T-helper 9 cell (primary cell): Measurements from ENCODE around the gene MIA.
"Not testable (repeated sequence)": the region's sequence is repeated elsewhere in the genome, so short reads cannot be mapped to it uniquely, and the experiment has no call there.

Experiments used
- DNase-seq: peaks from one replicate; pipeline ENCODE4 v3.0.0-alpha.2; 2020

MIA gene

DNA sequence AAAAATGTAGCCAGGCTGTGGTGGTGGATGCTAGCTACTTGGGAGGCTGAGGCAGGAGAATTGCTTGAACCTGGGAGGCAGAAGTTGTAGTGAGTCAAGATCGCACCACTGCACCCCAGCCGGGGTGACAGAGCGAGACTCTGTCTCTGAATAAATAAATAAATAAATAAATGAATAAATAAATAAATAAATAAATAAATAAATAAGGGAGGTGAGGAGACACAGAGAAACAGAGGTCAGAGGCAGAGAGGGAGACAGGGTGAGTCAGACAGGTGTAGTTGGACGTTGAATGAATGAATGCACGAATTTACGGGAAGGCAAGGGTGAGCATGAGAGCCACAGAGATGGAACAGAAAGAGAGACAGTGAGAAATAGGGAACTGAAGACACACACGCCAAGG is 5.8 kb downstream of the MIA start:
- no peak for DNase-seq

- no peak for DNase-seq
Measured at GRCh38 chr19:40783711-40784110, 8.4 kb downstream of the MIA start.

DNA sequence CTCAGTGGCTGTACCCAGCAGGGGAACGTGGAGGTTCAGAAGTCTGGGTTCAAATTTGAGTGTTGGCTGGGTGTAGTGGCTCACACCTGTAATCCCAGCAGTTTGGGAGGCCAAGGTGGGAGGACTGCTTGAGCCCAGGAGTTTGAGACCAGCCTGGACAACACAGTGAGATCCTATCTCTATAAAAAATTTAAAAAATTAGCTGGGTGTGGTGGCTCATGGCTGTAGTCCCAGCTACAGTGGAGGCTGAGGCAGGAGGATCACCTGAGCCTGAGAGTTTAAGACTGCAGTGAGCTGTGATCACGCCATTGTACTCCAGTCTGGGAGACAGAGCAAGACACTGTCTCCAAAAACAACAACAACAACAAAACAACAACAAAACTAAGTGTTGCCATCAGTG is 8.8 kb downstream of the MIA start:
- DNase-seq, result not testable (repeated sequence)

DNA sequence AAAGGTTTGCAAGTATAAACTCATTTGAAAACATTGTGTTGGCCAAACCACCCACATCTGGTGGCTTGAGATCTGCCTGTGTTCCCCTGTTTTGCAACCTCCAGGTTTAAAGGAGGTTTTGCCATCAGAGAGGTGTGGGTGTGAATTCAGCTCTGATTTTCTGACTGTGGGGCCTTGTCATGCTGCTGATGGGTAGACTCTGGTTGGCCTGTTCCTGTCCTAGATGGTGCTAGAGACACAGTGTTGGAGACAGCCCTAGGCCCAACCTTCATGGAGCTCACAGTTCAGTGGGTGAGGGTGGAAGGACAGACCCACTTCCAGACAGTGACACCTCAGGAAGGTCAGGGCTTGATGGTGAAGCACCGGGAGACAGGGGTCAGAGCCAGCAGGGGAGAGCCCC is 10.2 kb downstream of the MIA start:
- DNase-seq, result no peak

GRCh38 chr19:40786060-40787037 is 11.0 kb downstream of the MIA start:
- no peak for DNase-seq

DNA sequence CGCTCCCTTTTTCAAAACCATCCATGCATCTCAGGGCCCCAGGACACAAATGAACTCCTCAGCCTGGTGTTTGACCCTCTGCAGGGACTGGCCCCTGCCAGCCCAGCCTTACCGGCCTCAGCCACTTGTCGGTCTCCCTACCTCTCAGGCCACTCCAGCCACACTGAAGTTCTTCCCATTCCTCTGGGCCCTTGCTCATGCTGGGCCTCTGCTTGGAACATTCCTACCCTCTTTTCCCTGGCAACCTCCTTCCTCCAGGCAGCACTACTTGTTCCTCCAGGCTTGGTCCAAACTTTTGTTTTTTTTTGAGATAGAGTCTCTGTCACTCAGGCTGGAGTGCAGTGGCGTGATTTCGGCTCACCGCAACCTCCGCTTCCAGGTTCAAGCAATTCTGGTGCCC is 16.0 kb downstream of the MIA start:
- DNase-seq, result no peak

DNA sequence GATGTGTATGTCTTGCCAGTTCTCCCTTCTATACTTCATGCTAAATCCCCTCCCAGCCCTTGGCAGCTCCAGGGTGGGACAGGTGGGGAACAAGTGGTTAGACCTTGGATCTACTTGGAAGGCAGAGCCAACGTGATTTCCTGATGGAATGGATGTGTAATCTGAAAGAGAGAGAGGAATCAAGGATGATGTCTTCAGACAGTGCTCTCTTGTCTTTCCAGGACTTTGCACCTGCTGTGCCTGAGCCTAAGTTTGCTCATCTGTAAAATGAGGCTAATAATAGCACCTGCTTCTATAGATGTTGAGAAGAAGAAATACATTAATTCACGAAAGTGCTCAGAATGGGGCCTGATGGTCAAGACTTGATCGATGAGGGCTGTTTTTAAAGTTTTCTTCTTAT is 16.7 kb downstream of the MIA start:
- DNase-seq, result no peak

- DNase-seq, result no peak
Measured at GRCh38 chr19:40797166-40797962, 22.0 kb downstream of the MIA start.

DNA sequence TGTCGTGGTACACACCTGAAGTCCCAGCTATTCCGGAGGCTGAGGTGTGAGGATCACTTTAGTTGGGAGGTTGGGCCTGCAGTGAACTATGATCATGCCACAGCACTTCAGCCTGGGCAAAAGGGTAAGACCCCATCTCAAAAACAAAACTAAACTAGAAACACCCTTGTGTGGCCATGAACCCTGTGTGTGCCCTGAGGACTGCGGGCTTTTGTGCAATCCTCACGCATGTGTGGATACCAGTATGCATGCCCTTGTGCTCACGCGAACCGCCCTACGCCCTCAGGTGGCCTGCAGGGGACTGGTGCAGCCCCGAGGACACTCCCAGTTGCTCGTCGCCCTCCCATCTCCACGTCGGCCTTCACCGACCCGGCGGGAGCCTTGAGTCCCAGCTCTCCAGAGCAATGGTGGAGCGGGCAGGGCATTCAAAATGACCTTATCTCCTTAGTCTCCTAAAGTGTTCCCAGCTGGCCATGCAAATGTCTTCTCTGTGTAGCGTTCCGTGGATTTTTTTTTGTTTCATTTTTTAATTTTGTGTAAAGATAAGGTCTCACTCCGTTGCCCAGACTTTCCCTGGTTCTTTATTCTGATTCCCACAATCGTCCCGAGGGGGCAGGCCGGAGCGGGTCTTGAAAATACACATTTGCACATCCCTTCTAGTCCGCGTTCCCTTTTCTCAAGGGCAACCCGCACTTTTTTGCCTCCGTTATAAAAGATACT is 22.8 kb downstream of the MIA start:
- peak; percentile 54 for DNase-seq

DNA sequence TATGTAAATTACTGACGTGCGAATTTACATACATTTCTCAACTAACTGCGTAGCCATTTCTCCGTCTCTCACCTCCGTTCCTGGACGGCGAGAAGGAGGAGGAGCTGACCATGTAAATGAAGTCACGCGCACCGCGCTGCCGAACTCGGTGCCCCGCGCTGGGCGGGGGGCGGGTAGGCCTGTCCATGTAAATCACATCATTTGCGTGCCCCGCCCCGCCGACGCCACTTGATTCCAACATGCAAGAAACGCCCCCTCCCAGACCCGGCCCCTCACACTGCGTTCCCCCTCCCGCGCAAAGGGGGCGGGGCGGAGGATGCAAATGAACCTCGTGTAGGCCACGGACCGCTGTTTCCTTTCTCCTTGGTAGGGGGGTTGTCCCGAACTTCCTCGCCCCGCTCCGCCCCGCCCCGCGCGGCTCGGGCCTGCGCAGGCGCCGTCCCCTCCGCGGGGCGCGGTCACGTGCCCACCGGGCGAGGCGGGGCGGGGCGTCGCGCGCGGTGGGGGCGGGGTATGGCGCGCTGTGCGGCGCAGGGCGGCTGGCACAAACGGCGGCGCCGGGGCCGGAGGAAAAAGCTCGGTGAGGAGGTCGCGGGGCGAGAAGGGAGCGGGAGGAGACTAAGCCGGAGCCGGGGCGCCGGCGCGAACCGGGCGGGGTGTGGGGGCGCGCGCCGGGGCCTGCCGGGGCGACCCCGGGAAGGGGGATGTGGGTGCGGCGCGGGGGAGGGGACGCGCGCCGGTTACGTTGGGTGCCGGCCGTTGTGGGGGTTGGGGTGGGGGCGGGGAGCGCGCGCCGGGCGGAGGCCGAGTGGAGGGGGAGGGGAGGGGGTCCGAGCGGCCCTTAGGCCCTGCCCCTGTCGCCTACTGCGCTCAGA is 23.6 kb downstream of the MIA start, which contains the start of gene EGLN2:
EGLN2 (plus strand) TSS at position 509 of the 875 bp plus-strand sequence. CDS start 1,382 bp downstream, outside the sequence.
- peak; percentile 100 for DNase-seq

GRCh38 chr19:40799558-40800338 is 24.4 kb downstream of the MIA start:
- DNase-seq, result no peak

DNA sequence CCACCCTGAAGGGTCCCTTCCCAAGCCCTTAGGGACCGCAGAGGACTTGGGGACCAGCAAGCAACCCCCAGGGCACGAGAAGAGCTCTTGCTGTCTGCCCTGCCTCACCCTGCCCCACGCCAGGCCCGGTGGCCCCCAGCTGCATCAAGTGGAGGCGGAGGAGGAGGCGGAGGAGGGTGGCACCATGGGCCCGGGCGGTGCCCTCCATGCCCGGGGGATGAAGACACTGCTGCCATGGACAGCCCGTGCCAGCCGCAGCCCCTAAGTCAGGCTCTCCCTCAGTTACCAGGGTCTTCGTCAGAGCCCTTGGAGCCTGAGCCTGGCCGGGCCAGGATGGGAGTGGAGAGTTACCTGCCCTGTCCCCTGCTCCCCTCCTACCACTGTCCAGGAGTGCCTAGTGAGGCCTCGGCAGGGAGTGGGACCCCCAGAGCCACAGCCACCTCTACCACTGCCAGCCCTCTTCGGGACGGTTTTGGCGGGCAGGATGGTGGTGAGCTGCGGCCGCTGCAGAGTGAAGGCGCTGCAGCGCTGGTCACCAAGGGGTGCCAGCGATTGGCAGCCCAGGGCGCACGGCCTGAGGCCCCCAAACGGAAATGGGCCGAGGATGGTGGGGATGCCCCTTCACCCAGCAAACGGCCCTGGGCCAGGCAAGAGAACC is 25.1 kb downstream of the MIA start:
- DNase-seq, result no peak

- DNase-seq, result no peak
Measured at GRCh38 chr19:40800997-40801377, 25.7 kb downstream of the MIA start.

- no peak for DNase-seq
Measured at GRCh38 chr19:40801426-40802299, 26.3 kb downstream of the MIA start.

DNA sequence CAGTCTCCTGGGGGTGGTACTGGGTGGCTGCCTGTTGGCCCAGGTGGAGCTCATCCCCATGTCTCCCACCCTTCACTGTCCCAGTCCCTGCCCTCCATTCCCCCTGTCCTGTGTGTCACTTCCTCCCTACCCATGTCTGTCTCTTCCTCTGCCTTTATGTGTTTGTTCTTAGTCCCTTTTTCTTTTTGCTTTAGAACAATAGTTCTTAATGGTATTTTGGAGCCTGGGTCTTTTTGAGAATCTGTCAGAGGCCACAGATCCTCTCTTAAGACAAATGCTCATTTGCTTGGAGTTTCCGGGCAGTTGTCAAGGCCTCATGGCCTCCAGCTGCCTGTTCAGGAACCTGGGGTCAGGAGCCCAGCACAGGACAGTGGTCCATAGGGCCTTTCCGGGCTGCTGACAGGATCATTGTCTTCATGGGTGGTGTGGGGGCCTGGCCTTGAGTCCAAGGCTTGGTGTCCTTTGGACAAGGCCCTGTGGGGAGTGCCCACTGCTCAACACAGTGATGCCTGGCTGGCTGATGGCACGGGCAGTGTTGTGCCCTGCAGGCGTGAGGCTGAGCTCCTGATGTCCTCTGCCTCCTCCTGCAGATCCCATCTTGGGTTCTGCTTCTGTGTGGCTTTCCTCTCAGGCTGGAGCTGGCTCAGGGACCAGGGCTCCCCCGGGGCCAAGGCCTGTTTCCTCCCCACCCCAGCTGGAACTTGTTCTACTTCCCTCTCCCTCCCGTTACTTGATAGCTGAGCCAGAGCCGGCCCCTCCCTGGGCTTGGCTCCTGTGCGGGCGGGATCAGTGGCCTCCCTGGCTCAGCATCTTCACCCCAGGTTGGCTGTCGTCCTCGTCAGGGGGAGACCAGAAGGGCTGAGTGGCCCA is 27.2 kb downstream of the MIA start:
- no peak for DNase-seq

- no peak for DNase-seq
Measured at GRCh38 chr19:40803170-40803856, 28.0 kb downstream of the MIA start.

DNA sequence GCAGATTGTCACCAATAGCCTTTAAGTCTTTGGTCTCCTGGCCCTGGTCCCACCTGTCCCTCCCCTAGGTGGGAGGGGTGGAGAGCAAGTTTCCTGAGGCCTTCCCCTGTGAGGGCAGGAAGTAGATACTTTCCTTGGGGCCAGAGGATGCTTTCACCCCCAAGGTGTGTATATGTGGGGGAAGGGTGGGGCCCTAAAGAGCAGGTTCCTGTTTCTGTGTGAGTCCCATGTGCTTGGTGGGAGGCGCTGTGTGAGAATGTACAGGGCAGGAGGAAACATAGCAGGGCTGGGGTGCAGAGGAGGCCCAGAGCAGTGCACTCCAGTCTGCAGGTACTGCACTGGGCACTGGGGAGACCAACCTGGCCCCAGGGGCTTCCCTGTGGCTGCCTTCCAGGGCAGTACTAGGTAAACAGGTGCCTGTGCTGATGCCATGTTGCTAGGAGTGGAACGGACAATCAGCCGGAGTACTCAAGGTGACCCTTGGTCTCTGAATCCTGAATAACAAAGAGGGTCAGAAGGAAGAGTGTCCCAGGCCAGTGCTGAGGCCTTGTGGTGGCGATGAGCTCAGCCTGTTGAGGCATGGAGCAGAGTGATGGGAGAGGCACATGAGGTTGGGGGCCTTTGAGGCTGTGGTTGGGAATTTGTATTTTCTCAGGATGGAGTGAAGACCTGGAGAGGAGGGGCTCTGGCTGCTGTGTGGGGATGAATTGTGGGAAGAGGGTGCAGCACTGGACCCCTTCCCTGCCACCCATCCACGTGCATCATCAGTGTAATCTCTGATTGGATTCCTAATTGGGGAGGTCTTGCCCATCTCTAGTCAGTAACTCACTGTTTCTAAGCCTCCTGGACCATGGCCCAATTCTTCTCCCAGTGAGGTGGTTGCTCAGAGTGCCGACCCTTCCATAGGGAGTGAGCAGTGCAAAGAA is 28.8 kb downstream of the MIA start:
- peak; percentile 48 for DNase-seq
